Spleen (tissue), 11 donors: ENCODE data around the gene ADPRH. TPM values are rescaled to one million over a fixed set of nuclear protein-coding genes. Genes with fewer than 3 reads are reported as not detected.
A peak's percentile ranks its signal among the peaks of the same experiment; 100 is the strongest.

Experiments
- DNase-seq: peaks from one replicate; pipeline ENCODE4 v3.0.0-alpha.2; 2020
- H3K27ac ChIP-seq, 8 donors: fragments of 200-600 bp; sonication (generic) in 7 of 8; 1 replicate in 4 of 8; 2 replicates in 4 of 8; pipeline versions ENCODE4 v1.5.0 to v1.8.0; 2016 to 2021; ENCODE audit warnings: inconsistent platforms in 4 of 8, mild to moderate bottlenecking in 4 of 8, moderate library complexity in 1 of 8
- H3K27me3 ChIP-seq, 7 donors: fragments of 200-600 bp; sonication (generic) in 6 of 7; replicated peaks in 1 of 7; 1 replicate in 4 of 7; 2 replicates in 3 of 7; pipeline versions ENCODE4 v1.5.0 to v1.8.0; 2016 to 2021; ENCODE audit warnings: inconsistent platforms in 3 of 7, mild to moderate bottlenecking in 1 of 7
- H3K36me3 ChIP-seq, 6 donors: fragments of 200-600 bp; sonication (generic) in 5 of 6; 1 replicate in 4 of 6; 2 replicates in 2 of 6; pipeline versions ENCODE4 v1.5.0 to v1.8.0; 2016 to 2021; ENCODE audit warnings: inconsistent platforms in 2 of 6
- H3K4me1 ChIP-seq, 6 donors: fragments of 200-600 bp; sonication (generic) in 5 of 6; 1 replicate in 3 of 6; 2 replicates in 3 of 6; pipeline versions ENCODE4 v1.5.0 to v1.8.0; 2016 to 2021; ENCODE audit warnings: inconsistent platforms in 3 of 6
- H3K4me3 ChIP-seq, 8 donors: fragments of 200-600 bp; sonication (generic) in 7 of 8; 1 replicate in 4 of 8; 2 replicates in 4 of 8; pipeline versions ENCODE4 v1.5.0 to v1.8.0; 2016 to 2021; ENCODE audit warnings: inconsistent platforms in 4 of 8, mild to moderate bottlenecking in 4 of 8, moderate library complexity in 2 of 8
- H3K9me3 ChIP-seq, 8 donors: fragments of 200-600 bp; sonication (generic) in 7 of 8; 1 replicate in 4 of 8; 2 replicates in 4 of 8; pipeline versions ENCODE4 v1.5.0 to v1.8.0; 2016 to 2021; ENCODE audit warnings: inconsistent platforms in 4 of 8
- CTCF ChIP-seq, 11 experiments: fragments of 200-600 bp in 7 of 11; fragments of 450-650 bp in 4 of 11; sonication (generic) in 4 of 11; IDR thresholded peaks in 8 of 11; conservative IDR thresholded peaks in 3 of 11; 1 replicate in 7 of 11; 2 replicates in 4 of 11; pipeline versions ENCODE4 v1.4.0 to v1.8.0; 2016 to 2021; ENCODE audit warnings: antibody characterized with exemption in 11 of 11, inconsistent platforms in 4 of 11, mild to moderate bottlenecking in 1 of 11
- POLR2A ChIP-seq, 3 donors: fragments of 450-650 bp; IDR thresholded peaks; one replicate each; pipeline ENCODE4 v1.5.1; 2017; ENCODE audit warnings: antibody characterized with exemption in 3 of 3, mild to moderate bottlenecking in 1 of 3
- POLR2AphosphoS5 ChIP-seq, 3 donors: sonication (generic); formaldehyde crosslinking; IDR thresholded peaks; one replicate each; pipeline ENCODE4 v1.5.1; 2017; ENCODE audit warnings: antibody characterized with exemption in 3 of 3
- WGBS, 5 donors: extraction: QIAGEN DNeasy Blood & Tissue Kit in 3 of 5; methylation state at CpG; one replicate each; pipeline versions ENCODE4 v1.1.5 to v1.1.7; 2013 to 2018; 5-methylcytosine and 5-hydroxymethylcytosine counted together
- intact Hi-C: fragments of 100-400 bp; cut with DNase I; formaldehyde crosslinking; loops from one replicate; pipeline ENCODE4 v1.15.0; 2023; ENCODE audit warnings: low total_unique reads
- polyA plus RNA-seq, 3 donors: library from polyadenylated mRNA; stranded (reverse); fragments of 200-250 nt; gene quantifications; one replicate each; pipeline ENCODE4 v1.2.1, GENCODE V29; 2013
- total RNA-seq, 7 donors: library from RNA; depleted of rRNA in 3 of 7; stranded (reverse); fragments of >200 nt in 3 of 7; fragmentation: NEBNext Ultra II Directional in 4 of 7; extraction: Animal tissue kit (Norgen Biotek cat#: 25700) in 4 of 7; gene quantifications; one replicate each; pipeline versions ENCODE4 v1.1.0 to v1.2.1, GENCODE V29; 2016 to 2021
- donor health status: healthy with polysubstance abuse.
- donor health status: DM: no; HTN: no; CAD: no; lungs with moderate emphysema.
- donor health status: DM: no; HTN: no; CAD: no.
- donor health status: Bipolar disorder and iron deficiency.
- donor health status: healthy.
- donor health status: DM: no; HTN: no; CAD: no.
- donor health status: DM: yes; HTN: yes; CAD: no.

Gene ADPRH
- total and polyA plus RNA-seq, 10 donors = 7.1 to 29.2 (median 18.1) TPM

- TF ChIP-seq POLR2A (IDR thresholded peaks at IDR 0.05) (no peak), POLR2AphosphoS5 (IDR thresholded peaks at IDR 0.05) (no peak), CTCF (IDR thresholded peaks at IDR 0.05 in 8 of 11, conservative IDR thresholded peaks at IDR 0.05 in 3 of 11) (no peak)
- Histone ChIP-seq H3K27me3 (no peaks in the 10 kb centered on the region), H3K4me3 (no peak overlapping the region), H3K27ac (no peak overlapping the region), H3K36me3 (no peaks in the 10 kb centered on the region), H3K9me3 (no peaks in the 10 kb centered on the region), H3K4me1 (peaks cover 14 to 52% (median 34%) of the 10 kb centered on the region in 6 donors)
- intact Hi-C loops = no loop called here
- no peak for DNase-seq
- WGBS, 5 donors = 77 to 91% (median 84%) methylated on average over 4 of the region's 4 CpGs
Measured at GRCh38 chr3:119632829-119633228, 53.5 kb downstream of the ADPRH start.

- Histone ChIP-seq H3K4me3 (no peak overlapping the region), H3K9me3 (no peaks in the 10 kb centered on the region), H3K27ac (peak overlapping the region in 1 of 8 donors; percentile 84), H3K27me3 (no peaks in the 10 kb centered on the region), H3K36me3 (no peaks in the 10 kb centered on the region), H3K4me1 (peaks cover 11 to 41% (median 24%) of the 10 kb centered on the region in 6 donors)
- 92 to 98% (median 96%) methylated on average over 4 to 10 of the region's 10 CpGs for WGBS, 5 donors
- DNase-seq = no peak
- no peak for TF ChIP-seq CTCF (IDR thresholded peaks at IDR 0.05 in 8 of 11, conservative IDR thresholded peaks at IDR 0.05 in 3 of 11)
- intact Hi-C loops = no loop called here
Measured at GRCh38 chr3:119635719-119636118, 56.4 kb downstream of the ADPRH start.

GRCh38 chr3:119636249-119636648 is 57.0 kb downstream of the ADPRH start:
- DNase-seq = no peak
- TF ChIP-seq POLR2A (IDR thresholded peaks at IDR 0.05) (no peak), CTCF (IDR thresholded peaks at IDR 0.05 in 8 of 11, conservative IDR thresholded peaks at IDR 0.05 in 3 of 11) (no peak), POLR2AphosphoS5 (IDR thresholded peaks at IDR 0.05) (no peak)
- H3K9me3 ChIP-seq = no peaks in the 10 kb centered on the region
- peak overlapping the region in 2 of 8 donors; percentile 84 to 86 for H3K27ac ChIP-seq
- H3K36me3 ChIP-seq = peaks cover 0 to under 1% (median 0%) of the 10 kb centered on the region in 6 donors
- WGBS, 5 donors = 21 to 40% (median 36%) methylated on average over 1 of the region's 1 CpG
- no peaks in the 10 kb centered on the region for H3K27me3 ChIP-seq
- peaks cover 11 to 36% (median 23%) of the 10 kb centered on the region in 6 donors for H3K4me1 ChIP-seq
- no peak overlapping the region for H3K4me3 ChIP-seq
- intact Hi-C loops = no loop called here

GRCh38 chr3:119636891-119637611 is 57.8 kb downstream of the ADPRH start:
- Histone ChIP-seq H3K9me3 (no peaks in the 10 kb centered on the region), H3K27ac (peak overlapping the region; percentile 54 to 86 (median 76)), H3K36me3 (peaks cover 0 to 9% (median 2%) of the 10 kb centered on the region in 6 donors), H3K4me3 (no peak overlapping the region), H3K27me3 (no peaks in the 10 kb centered on the region), H3K4me1 (peaks cover 11 to 33% (median 23%) of the 10 kb centered on the region in 6 donors)
- no peak for TF ChIP-seq POLR2A (IDR thresholded peaks at IDR 0.05)
- TF ChIP-seq CTCF (IDR thresholded peaks at IDR 0.05 in 8 of 11, conservative IDR thresholded peaks at IDR 0.05 in 3 of 11) = no peak
- intact Hi-C loops = no loop called here
- no peak for DNase-seq
- WGBS, 5 donors = 88 to 95% (median 90%) methylated on average over 4 of the region's 4 CpGs
